Endothelial cell of umbilical vein (primary cell): ENCODE results near the gene XAF1. TPM values are rescaled to one million over a fixed set of nuclear protein-coding genes. Genes with fewer than 3 reads are reported as not detected.

ENCODE experiments used
- BruUV-seq: library from RNA; stranded (reverse); fragments of 400-500 nt; replicated peaks from 2 replicates; lab custom pipeline; 2021; lab: Mats Ljungman, UMichigan
- CTCF ChIA-PET: fragments of 300-600, 350-600 bp; sonication (Branson Sonifier 250); formaldehyde crosslinking; loops from one replicate; lab custom pipeline; 2021; ENCODE audit warnings: antibody characterized with exemption, inconsistent platforms; lab: Charles Lee
- POLR2A ChIA-PET: fragments of 300-600, 350-600 bp; sonication (Branson Sonifier 250); formaldehyde crosslinking; loops from one replicate; lab custom pipeline; 2021; ENCODE audit warnings: antibody characterized with exemption, inconsistent platforms; lab: Charles Lee
- DNase-seq: peaks from one replicate; pipeline ENCODE4 v3.0.0-alpha.2; 2011; ENCODE audit warnings: low read depth, low spot score
- FAIRE-seq: peaks from 2 replicates; lab custom pipeline; 2011; peaks lifted over from hg19 to GRCh38; lab: Jason Lieb, UNC
- H2AFZ ChIP-seq: 2 replicates; pipeline ENCODE4 v1.6.0; 2012; ENCODE audit warnings: low read depth, low read length, control low read depth, inconsistent platforms
- H3K27ac ChIP-seq: 2 replicates; pipeline ENCODE4 v1.5.1; 2011; ENCODE audit warnings: low read depth, mild to moderate bottlenecking, control low read depth, low read length, moderate library complexity; ENCODE audit not compliant: insufficient read depth
- H3K27me3 ChIP-seq, 2 experiments: 2 replicates each; pipeline versions ENCODE4 v1.6.0 to v1.6.1; 2011; ENCODE audit warnings: low read length in 2 of 2, mixed read lengths in 1 of 2; ENCODE audit not compliant: control insufficient read depth in 2 of 2, insufficient read depth in 2 of 2
- H3K36me3 ChIP-seq, 2 experiments: 2 replicates in 1 of 2; 3 replicates in 1 of 2; pipeline ENCODE4 v1.5.1; 2011; ENCODE audit warnings: low read length in 2 of 2, mild to moderate bottlenecking in 1 of 2, moderate library complexity in 1 of 2; ENCODE audit not compliant: control insufficient read depth in 2 of 2, insufficient read depth in 2 of 2; ENCODE audit errors: extremely low read depth in 1 of 2
- H3K4me1 ChIP-seq: 3 replicates; pipeline ENCODE4 v1.5.1; 2011; ENCODE audit warnings: mild to moderate bottlenecking, low read length; ENCODE audit not compliant: control insufficient read depth, insufficient read depth; ENCODE audit errors: extremely low read depth
- H3K4me2 ChIP-seq: 2 replicates; pipeline ENCODE4 v1.6.1; 2011; ENCODE audit warnings: low read length, control low read depth, mixed read lengths; ENCODE audit not compliant: insufficient read depth
- H3K4me3 ChIP-seq, 3 experiments: fragments of 200-600 bp in 1 of 3; sonication (generic), shearing (Covaris generic) in 1 of 3; replicated peaks in 1 of 3; 2 replicates each; pipeline ENCODE4 v1.5.1; 2011 to 2016; ENCODE audit warnings: control low read depth in 3 of 3, low read length in 3 of 3, mild to moderate bottlenecking in 2 of 3, inconsistent platforms in 1 of 3, low read depth in 1 of 3, moderate library complexity in 1 of 3; ENCODE audit not compliant: insufficient read depth in 1 of 3
- H3K79me2 ChIP-seq: 2 replicates; pipeline ENCODE4 v1.6.0; 2012; ENCODE audit warnings: low read length, inconsistent platforms; ENCODE audit not compliant: control insufficient read depth, insufficient read depth
- H3K9ac ChIP-seq: replicated peaks from 2 replicates; pipeline ENCODE3; 2011; ENCODE audit warnings: low read length, control low read depth; ENCODE audit not compliant: insufficient read depth; ENCODE audit errors: extremely low read depth
- H3K9me1 ChIP-seq: replicated peaks from 3 replicates; pipeline ENCODE4 v1.6.0; 2011; ENCODE audit warnings: mild to moderate bottlenecking, low read length; ENCODE audit not compliant: control insufficient read depth, insufficient read depth; ENCODE audit errors: extremely low read depth
- H3K9me3 ChIP-seq: replicated peaks from 2 replicates; pipeline ENCODE4 v1.5.1; 2012; ENCODE audit warnings: low read length, inconsistent platforms; ENCODE audit not compliant: control insufficient read depth, insufficient read depth
- H4K20me1 ChIP-seq: replicated peaks from 2 replicates; pipeline ENCODE3; 2011; ENCODE audit warnings: mild to moderate bottlenecking, low read length; ENCODE audit not compliant: control insufficient read depth, insufficient read depth; ENCODE audit errors: extremely low read depth
- CTCF ChIP-seq, 2 donors: IDR thresholded peaks; 1 replicate in 1 of 2; 2 replicates in 1 of 2; pipeline ENCODE4 v1.5.1; 2011; ENCODE audit warnings: low read length in 2 of 2, mild to moderate bottlenecking in 2 of 2, moderate library complexity in 2 of 2, control low read depth in 1 of 2, inconsistent platforms in 1 of 2, low read depth in 1 of 2; ENCODE audit not compliant: insufficient read depth in 1 of 2; ENCODE audit errors: extremely low read depth in 1 of 2
- EZH2 ChIP-seq: IDR thresholded peaks from 2 replicates; pipeline ENCODE4 v1.6.1; 2012; ENCODE audit warnings: borderline replicate concordance, low read depth, mild to moderate bottlenecking, moderate library complexity, low read length, inconsistent platforms; ENCODE audit not compliant: severe bottlenecking
- FOS ChIP-seq: IDR thresholded peaks from 2 replicates; pipeline ENCODE4 v1.6.1; 2011; ENCODE audit warnings: mild to moderate bottlenecking, low read length, moderate library complexity, borderline replicate concordance; ENCODE audit not compliant: insufficient read depth
- GATA2 ChIP-seq: IDR thresholded peaks from 2 replicates; pipeline ENCODE4 v1.7.0; 2011; ENCODE audit warnings: low read depth, mild to moderate bottlenecking, moderate library complexity, mixed read lengths, low read length; ENCODE audit not compliant: insufficient read length, insufficient read depth
- JUN ChIP-seq: IDR thresholded peaks from 2 replicates; pipeline ENCODE4 v1.6.1; 2011; ENCODE audit warnings: borderline replicate concordance, low read depth; ENCODE audit not compliant: insufficient read length, insufficient read depth
- MAX ChIP-seq: IDR thresholded peaks from 2 replicates; pipeline ENCODE4 v1.6.1; 2011; ENCODE audit not compliant: insufficient read depth, insufficient read length
- MYC ChIP-seq: IDR thresholded peaks from one replicate; pipeline ENCODE4 v1.6.1; 2011; ENCODE audit warnings: mild to moderate bottlenecking, low read depth, low read length
- POLR2A ChIP-seq: IDR thresholded peaks from 2 replicates; pipeline ENCODE4 v1.6.1; 2012; ENCODE audit warnings: low read depth, mild to moderate bottlenecking, control low read depth, low read length
- POLR2AphosphoS5 ChIP-seq: IDR thresholded peaks from 2 replicates; pipeline ENCODE4 v1.6.1; 2012; ENCODE audit warnings: low read depth, mild to moderate bottlenecking, control low read depth, low read length, moderate library complexity; ENCODE audit not compliant: insufficient read depth
- dilution Hi-C: fragments of 300-500 bp; cut with MboI; formaldehyde crosslinking; loops from one replicate; pipeline ENCODE4 v1.15.0; 2019; ENCODE audit warnings: low sequenced_read_pairs; ENCODE audit not compliant: extremely low pct_ligation_motif_present
- intact Hi-C: fragments of 100-400 bp; cut with micrococcal nuclease; formaldehyde crosslinking; loops from one replicate; pipeline ENCODE4 v1.10.0; 2022
- polyA plus RNA-seq, 4 experiments: library from polyadenylated mRNA; depleted of rRNA in 3 of 4; stranded (reverse) in 3 of 4; unstranded in 1 of 4; fragments of >200 nt; gene quantifications; 2 replicates each; pipeline versions ENCODE4 v1.2.1 to v1.2.3, GENCODE V29; 2011 to 2012; ENCODE audit warnings: missing spikeins in 1 of 4
- total RNA-seq: library from RNA; stranded (reverse); gene quantifications from 2 replicates; pipeline ENCODE4 v1.2.3, GENCODE V29; 2021

The XAF1 gene
- total and polyA plus RNA-seq, 2 donors (not counting 3 experiments of a cell fraction or from before 2014, with no cell fraction given) = 6.3 to 21.5 TPM

- Histone ChIP-seq H3K36me3 (no peaks in the 10 kb centered on the region), H4K20me1 (no peaks in the 10 kb centered on the region), H2AFZ (no peak overlapping the region), H3K9me1 (no peaks in the 10 kb centered on the region), H3K4me3 (no peak overlapping the region), H3K4me1 (no peaks in the 10 kb centered on the region), H3K4me2 (no peak overlapping the region), H3K27ac (no peak overlapping the region), H3K9ac (no peak overlapping the region), H3K27me3 (peaks cover 19% of the 10 kb centered on the region in 2 experiments), H3K79me2 (no peaks in the 10 kb centered on the region), H3K9me3 (no peaks in the 10 kb centered on the region)
- dilution Hi-C loops = no loop called here
- POLR2A ChIA-PET = no interaction called here
- CTCF ChIA-PET = no interaction called here
- intact Hi-C loops = no loop called here
- TF ChIP-seq MYC (no peak), CTCF (IDR thresholded peaks at IDR 0.05; ENCODE audit: extremely low read depth in 1 of 2, insufficient read depth in 1 of 2, low read depth in 1 of 2, low read length in 2 of 2) (no peak), POLR2A (no peak), GATA2 (no peak), FOS (no peak), POLR2AphosphoS5 (no peak), EZH2 (no peak), MAX (no peak), JUN (no peak)
- DNase-seq (no peak), FAIRE-seq (no peak)
- BruUV-seq = no TSS peak
These were observed 47.4 kb upstream of the XAF1 start for GRCh38 chr17:6708357-6708961.
